ENCODE measurements around the gene NR5A1.

NR5A1 gene

GRCh38 chr9:124457887-124458431 is 49.2 kb downstream of the NR5A1 start:
- no peak for DNase-seq (ENCODE audit: low read depth)

DNA sequence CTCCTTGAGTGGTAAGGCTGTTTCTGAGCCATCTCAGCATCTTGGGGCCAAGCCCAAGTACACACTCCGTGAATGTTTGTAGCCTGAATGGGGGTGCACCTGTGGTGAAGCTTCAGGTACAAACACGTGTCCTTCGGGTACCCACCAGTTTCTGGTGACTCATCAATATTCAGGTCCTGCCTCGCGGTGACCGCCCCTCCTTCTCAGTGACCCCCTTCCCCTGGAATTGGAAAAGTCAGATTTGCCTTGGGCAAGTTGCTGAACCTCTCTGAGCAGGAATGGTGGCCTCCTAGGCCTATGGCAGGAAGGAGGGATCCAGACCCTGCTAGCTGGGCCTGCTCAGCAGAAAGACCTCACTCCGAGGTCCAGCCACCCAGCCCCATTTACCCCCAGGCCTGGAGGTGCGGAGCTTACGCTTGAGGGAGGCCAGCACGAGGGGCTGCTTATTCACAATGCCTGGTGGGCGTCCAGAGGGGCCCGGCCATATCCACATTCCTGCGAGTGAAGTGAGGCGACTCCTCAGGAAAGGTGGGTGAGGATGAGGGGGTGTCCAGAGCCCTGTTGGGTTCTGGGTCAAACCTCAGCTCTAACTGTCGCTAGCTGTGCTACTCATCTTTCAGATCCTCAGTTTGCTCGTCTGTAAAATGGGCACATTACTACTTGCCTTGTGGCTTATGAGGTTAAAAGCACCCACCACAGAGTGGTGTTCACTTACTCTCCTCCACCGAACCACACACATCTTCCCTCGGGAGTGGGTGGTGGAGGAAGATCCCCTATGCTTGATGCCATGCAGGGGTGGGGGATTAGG is 49.9 kb downstream of the NR5A1 start:
- DNase-seq (ENCODE audit: low read depth): no peak

GRCh38 chr9:124456341-124457078 is 50.7 kb downstream of the NR5A1 start:
- DNase-seq (ENCODE audit: low read depth): no peak

DNA sequence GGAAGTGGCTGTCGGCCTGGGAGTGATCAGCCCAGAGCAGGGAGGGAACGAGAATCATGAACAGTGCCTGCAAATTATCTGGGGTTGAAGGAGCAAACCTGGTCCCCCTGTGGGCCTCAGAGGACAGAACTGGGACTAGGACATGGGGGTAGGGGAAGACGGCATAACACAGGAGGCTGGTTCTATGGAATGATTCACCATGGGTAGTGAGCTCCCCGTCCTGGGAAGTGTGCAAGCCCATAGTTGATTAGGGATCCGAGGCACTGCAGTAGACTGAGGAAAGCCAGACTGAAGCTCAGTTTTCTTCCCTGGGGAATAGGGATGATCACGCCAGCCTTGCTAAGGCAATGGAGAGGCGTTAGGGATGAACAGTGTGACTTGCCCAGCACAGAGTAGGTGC is 51.4 kb downstream of the NR5A1 start:
- DNase-seq (ENCODE audit: low read depth): no peak

DNA sequence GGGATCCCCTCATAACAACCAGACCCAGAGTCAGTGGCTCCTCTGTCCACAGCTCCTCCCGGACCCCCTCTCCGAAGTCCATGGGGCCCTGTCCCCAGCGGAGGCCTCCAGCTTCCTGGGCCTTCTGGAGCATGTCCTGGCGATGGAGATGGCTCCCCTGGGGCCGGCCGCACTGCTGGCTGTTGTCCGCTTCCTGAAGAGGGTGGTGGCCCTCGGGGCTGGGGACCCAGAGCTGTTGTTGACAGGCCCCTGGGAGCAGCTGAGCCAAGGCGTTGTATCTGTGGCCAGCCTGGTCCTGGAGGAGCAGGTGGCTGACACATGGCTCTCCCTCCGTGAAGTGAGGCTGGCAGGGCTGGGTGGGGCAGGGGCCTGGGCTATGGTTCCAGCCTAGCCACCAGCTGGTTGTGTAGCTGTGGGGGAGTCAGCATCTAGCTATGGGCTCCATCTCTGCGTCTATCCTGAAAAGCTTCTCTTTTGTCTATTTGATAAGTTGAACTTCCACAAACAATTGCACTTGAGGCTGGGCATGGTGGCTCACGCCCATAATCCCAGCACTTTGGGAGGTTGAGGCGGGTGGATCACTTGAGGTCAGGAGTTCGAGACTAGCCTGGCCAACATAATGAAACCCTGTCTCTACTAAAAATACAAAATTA is 52.3 kb downstream of the NR5A1 start:
- no peak for DNase-seq (ENCODE audit: low read depth)

DNA sequence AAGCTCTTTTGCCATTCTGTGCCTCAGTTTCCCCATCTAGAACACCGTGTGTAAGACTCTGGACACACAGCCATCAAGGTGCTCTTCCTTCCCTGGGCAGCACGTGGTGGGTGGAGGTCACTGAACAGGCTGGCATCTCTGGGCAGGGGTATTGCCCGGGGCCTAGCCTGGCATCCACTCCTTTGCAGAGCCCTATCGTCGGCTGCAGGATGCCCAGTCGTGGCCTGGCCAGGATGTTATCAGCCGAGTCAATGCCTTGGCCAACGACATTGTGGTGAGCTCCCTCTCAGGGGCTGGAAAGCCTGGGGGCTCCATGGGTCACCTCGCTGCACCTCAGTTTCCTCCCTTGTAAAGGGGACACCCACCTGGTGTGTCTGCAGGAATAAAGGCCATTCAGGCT is 52.9 kb downstream of the NR5A1 start:
- no peak for DNase-seq (ENCODE audit: low read depth)

DNA sequence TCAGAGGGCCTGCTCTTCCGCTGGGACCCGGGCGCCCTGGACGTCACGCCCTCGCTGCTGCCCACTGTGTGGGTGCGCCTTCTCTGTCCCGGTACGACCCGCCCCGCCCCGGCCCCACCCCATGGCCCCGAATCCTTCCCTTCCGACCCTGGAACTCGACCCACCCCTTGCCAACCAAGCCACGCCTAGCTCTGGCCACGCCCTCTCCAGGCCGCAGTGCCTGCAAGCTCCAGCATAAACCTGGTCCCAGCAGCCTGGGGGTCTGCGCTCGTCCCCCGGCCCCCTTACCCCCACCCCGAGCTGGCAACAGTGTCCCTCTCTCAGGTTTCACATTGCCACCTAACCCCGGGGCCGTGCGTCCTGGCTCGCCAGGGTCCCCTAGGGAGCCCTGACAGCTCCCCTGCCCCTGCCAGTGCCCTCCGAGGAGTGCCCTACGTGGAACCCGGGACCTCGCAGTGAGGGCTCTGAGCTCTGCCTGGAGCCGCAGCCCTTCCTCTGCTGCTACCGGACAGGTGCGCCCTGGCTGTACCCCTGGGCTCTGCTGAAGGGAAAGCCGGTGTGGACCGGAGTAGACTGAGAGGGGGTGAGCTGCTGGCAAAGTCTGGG is 53.5 kb downstream of the NR5A1 start:
- DNase-seq (ENCODE audit: low read depth): no peak

DNA sequence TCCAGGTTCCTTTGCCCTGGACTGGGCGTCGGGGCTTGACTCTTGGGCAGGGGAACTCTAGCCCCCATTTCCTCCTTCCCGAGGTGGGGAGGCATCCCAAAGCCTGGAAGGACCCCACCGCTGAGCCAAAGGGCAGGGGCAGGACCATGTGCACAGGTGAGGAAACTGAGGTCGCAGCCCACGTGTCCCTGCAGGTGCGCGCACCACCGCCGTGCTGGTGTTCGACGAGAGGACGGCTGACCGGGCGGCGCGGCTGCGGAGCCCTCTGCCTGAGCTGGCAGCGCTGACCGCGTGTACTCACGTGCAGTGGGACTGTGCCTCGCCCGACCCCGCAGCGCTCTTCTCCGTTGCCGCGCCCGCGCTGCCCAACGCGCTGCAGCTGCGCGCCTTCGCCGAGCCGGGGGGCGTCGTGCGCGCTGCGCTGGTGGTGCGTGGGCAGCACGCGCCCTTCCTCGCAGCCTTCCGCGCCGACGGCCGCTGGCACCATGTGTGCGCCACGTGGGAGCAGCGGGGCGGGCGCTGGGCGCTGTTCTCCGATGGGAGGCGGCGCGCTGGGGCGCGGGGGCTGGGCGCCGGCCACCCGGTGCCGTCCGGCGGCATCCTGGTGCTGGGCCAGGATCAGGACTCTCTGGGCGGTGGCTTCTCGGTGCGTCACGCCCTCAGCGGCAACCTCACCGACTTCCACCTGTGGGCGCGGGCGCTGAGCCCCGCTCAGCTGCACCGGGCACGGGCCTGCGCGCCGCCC is 54.2 kb downstream of the NR5A1 start:
- DNase-seq (ENCODE audit: low read depth): no peak

DNA sequence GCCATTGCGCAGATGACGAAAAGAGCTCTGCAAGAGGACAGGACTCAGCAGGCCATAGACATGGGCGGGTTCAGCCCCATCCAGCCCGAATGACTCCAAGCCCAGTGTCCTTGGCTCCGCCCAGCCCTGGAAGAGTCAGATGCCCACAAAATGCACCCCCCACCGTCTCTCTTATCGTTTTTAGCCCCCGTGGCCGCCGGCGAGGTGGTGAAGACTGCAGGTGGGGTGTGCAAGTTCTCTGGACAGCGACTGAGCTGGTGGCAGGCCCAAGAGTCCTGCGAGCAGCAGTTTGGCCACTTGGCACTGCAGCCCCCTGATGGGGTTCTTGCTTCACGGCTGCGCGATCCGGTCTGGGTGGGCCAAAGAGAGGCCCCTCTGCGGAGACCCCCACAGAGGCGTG is 54.9 kb downstream of the NR5A1 start:
- no peak for DNase-seq (ENCODE audit: low read depth)

DNA sequence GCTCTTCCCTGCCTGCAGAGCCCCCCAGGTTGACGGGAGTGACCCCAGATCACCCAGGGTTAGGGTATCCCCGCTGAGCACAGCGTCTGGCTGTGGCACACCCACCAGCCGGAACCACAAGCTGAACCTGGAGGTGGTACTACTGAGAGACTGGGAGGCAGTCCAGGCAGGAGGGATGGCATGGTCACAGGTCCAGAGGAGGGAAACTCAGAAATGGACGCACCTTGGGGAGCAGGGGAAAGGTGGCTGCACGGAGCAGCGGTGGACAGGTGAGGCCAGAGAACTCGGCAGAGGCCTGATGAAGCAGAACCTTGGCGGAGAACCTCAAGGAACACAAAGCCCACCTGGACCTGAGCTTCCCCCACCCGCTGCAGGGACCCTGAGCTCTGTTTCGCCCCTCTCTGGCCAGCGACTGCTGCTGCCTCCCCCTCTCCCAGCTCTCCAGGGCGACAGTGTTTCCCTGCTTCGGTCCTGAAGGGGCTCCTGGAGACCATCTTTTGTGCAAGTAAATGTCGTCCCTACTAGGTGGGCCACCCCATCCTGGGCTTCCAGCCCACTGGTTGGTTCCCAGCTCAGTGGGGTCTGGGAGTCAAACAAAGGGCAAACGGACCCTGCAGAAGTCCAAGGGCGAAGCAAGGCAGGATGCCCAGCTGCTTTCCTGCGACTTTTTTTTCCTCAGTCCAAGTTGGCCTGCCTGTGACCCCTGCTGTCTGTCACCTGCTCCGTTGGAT is 56.1 kb downstream of the NR5A1 start:
- no peak for DNase-seq (ENCODE audit: low read depth)

DNA sequence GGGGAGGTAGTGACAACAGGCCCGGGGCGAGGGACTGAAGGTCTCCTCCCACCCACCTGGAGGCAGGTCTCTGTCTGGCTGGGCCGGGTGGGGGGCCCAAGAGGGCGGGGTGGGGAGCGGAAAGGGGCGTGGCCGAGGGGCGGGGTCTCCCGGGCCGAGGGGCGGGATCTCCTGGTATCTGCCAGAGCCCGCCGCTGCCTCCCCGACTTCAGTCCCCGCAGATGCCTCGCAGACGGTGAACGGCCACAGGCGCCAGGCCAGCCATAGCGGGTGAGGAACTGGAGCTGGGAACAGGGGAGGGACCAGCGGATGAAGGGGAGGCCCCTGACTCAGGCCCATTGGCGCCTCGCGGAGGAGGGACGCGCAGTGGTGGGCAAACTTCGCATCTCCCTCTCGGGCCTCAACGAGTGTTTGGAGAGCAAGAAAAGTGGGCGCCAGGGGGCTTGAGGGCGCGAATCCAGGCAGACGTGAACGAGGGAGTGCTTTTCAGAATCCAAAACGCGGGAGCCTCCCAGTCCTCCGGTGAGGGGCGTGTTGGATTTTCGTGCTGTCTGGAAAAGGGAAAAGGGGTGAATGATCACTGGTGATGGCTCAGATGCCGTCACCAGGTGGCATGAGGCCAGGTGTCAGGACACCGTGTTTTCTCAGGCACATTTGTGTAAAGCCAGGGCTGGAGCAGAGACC is 56.8 kb downstream of the NR5A1 start, which contains the start of gene ADGRD2:
Gene ADGRD2, plus strand, starts transcription at position 211 of the 684 bp plus-strand sequence. CDS start 1,216 bp downstream, outside the sequence.
- DNase-seq (ENCODE audit: low read depth): no peak

DNA sequence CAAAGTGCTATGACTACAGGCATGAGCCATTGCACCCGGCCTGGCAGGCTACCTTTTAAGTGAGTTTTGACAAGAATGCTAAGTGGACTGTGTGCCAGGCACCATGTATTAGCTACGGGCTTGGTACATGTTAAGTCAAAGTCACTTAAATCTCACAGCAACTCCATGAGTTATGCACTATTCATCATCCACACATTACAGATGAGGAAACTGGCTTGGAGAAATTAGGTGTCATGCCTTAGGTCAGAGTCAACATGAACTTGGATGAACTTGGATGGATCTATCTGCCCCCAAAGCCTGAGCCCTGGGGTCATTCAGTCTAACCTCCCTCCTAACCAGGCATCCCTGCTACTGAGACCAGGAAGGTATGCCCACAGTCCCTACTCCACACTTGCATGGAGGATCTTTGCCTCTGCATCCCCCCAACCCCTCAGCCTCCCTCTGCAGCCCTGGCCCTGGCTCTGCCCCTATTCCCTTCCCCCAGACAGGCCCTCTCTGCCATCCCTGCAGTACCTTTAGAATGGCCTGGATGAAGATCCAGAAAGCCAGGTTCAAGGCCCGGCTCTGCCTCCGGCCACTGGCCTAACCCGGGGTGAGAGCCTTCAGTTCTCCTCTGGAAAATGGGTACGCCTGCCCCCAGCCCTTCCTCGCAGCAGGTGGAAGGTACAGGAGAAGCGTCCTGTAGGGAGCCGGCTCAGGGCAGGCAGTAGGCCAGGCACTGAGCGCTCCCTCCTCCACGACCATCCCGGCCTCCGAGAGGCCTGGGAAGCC is 57.6 kb downstream of the NR5A1 start:
- no peak for DNase-seq (ENCODE audit: low read depth)

- DNase-seq (ENCODE audit: low read depth): no peak
These were observed 59.2 kb downstream of the NR5A1 start for GRCh38 chr9:124448019-124448418.

- no peak for DNase-seq (ENCODE audit: low read depth)
These were observed 59.9 kb downstream of the NR5A1 start for GRCh38 chr9:124447297-124447661.

- no peak for DNase-seq (ENCODE audit: low read depth)
These were observed 63.0 kb downstream of the NR5A1 start for GRCh38 chr9:124444166-124444565.

GRCh38 chr9:124443625-124444024 is 63.6 kb downstream of the NR5A1 start:
- no peak for DNase-seq (ENCODE audit: low read depth)

- no peak for DNase-seq (ENCODE audit: low read depth)
These were observed 64.4 kb downstream of the NR5A1 start for GRCh38 chr9:124442826-124443225.

- DNase-seq (ENCODE audit: low read depth): no peak
These were observed 64.8 kb downstream of the NR5A1 start for GRCh38 chr9:124442379-124442778.

GRCh38 chr9:124441291-124441690 is 65.9 kb downstream of the NR5A1 start:
- DNase-seq (ENCODE audit: low read depth): no peak

Measured in stimulated activated CD8-positive, alpha-beta memory T cell treated with anti-CD3 and anti-CD28 coated beads, Interleukin-7, amount 100 ng/mL, for 24 hours (primary cell).